GM12892 (cell line): ENCODE results near the gene CCDC102A.

ENCODE experiments used
- POLR2A ChIP-seq: IDR thresholded peaks from 2 replicates; pipeline ENCODE4 v1.6.1; 2011; ENCODE audit warnings: low read depth, low read length, control low read depth
- POLR2AphosphoS5 ChIP-seq: IDR thresholded peaks from 2 replicates; pipeline ENCODE4 v1.6.1; 2011; ENCODE audit warnings: low read depth, low read length, control low read depth
- TAF1 ChIP-seq: IDR thresholded peaks from 2 replicates; pipeline ENCODE4 v1.6.1; 2011; ENCODE audit warnings: low read depth, mild to moderate bottlenecking, control low read depth, low read length, borderline replicate concordance

DNA sequence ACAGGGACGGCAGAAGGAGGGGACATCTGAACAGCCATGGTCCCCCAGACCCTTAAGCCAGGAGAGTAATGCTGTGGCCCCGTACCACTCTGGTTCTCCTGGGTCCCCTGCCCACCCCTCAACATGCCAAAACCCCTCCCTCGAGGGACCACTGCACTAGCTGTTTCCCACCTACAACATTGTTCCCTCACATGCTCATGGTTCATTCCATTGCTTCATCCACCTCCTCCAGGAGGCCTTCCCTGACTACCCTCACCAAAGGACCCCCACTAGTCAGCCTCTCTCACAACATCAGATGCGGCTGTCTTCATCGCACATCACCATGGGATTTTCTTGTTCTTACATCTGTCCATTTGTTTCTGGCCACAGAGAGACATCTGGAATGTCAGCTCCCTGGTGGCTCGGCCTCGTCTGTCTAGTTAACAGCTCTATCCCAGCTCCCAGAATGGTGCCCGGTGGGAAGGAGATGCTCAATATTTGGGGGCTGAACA is 51.8 kb downstream of the CCDC102A start:
- TF ChIP-seq POLR2A (no peak), POLR2AphosphoS5 (no peak), TAF1 (no peak)
